HTERT RPE-1 (cell line): Measurements from ENCODE around the gene PRSS57.

Source experiments
- in situ Hi-C: fragments of 300-500 bp; cut with MboI; formaldehyde crosslinking; loops from 4 replicates; pipeline ENCODE4 v1.14.3; 2020; ENCODE audit warnings: low sequenced_read_pairs

PRSS57 gene

DNA sequence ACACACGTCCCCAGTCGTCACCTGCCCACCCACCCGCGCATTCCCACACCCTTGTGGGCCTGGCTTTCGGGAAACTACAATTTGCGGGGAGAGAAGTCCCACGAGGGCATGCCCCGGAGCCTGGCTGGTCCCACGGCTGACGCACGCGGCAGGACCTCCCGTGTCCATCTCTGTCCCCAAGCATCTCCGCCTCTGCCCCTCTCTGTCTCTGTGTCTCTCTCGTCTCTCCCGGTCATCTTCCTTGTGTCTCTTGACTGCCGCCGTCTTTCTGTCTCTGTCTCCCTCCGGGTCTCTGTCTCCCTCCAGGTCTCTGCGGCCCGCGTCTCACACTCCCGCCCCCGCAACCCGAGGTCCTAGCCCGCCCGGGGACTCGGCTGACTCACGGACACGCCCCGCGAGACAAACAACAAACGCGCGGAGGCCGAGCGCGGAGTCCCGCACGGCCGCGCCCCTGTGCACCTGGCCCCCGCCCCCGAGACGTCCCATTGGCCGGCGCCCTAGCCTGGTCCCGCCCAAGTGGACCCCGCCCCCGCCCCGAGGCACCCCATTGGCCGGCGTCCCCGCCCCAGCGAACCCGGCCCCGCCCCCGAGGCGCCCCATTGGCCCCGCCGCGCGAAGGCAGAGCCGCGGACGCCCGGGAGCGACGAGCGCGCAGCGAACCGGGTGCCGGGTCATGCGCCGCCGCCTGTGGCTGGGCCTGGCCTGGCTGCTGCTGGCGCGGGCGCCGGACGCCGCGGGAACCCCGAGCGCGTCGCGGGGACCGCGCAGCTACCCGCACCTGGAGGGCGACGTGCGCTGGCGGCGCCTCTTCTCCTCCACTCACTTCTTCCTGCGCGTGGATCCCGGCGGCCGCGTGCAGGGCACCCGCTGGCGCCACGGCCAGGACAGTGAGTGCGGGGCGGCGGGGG is 55.7 kb downstream of the PRSS57 start, which contains the start of gene FGF22:
Gene FGF22, plus strand, starts transcription at position 627 of the 908 bp plus-strand sequence. Its CDS starts 47 bp downstream, at position 674.
- in situ Hi-C loops: no loop called here

DNA sequence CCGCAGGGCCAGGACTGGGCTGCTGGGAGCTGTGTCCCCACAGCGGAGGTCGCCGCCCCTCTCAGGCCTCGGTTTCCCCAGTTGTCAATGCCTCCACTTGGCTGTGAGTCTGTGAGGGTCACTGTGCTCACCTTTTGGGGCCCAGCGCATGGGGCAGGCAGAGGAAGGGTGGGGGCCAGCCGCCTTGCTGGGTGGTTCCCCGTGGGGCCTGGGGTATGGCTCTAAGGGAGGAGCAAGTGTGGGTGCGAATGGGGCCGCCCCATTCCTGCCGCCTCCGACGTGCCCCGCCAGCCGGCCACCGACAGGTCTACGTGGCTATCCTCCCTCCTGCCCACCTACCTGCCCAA is 56.4 kb downstream of the PRSS57 start:
- in situ Hi-C loops: no loop called here
